DMS 273 (cell line): Measurements from ENCODE around the gene RFTN1.

Source experiments
- DNase-seq: peaks from one replicate; lab custom pipeline; 2025; ENCODE audit not compliant: unreplicated experiment; lab: John Stamatoyannopoulos, UW

RFTN1 gene

DNA sequence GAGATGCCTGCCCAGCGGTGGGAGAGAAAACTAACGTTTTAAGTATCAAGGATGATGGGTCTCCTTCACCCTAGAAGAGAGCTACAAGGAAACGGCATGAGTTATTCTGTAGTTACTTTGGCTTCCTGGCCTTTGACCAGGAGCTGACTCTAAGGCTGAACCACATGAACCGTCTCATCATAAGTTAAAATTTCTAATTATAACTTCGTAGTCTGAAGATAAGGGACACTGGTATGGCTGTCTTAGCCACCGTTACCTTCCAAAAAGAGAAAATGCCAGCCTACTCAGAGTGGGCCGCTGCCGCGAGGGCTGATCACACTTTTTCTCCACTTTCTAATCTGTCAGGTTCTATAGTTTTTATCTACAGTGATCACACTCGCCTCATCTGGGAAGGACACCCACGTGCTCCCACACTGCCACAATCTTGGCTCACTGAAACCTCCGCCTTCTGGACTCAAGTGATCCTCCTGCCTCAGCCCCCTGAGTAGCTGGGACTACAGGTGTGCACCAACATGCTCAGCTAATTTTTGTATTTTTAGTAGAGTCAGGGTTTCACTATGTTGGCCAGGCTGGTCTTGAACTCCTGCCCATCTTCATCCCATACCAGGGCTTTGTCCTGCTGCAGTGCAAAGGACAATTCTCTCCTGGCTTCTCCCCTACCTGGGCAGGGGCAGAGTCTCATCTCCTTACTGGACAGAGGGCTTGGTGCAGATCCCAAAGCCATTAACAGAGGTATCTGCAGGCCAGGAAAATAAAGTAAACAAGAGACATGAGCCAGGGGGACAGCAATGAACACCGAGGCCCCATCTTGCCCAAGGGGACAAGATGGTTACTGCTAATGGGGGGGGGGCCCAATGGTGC is 73.4 kb downstream of the RFTN1 start:
- no peak for DNase-seq

- DNase-seq: no peak
Observed at GRCh38 chr3:16439163-16439847, 74.2 kb downstream of the RFTN1 start.

DNA sequence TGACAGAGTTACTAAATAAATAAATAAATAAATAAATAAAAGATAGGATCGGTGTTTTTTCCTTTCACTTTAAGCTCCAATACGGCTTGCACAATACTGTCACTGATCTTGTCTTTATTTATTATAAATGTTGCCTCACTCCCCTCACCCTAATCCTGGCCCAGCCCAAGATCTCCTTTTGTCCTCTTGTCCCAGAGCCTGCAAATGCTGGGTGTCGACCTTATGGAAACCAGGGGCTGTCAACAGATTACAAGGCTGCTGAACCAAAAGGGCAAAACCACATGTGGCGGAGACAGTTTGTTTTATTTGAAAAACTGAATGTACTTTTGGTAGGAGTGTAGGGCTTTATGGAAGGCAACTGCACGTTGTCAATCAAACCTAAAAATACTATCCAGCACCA is 75.9 kb downstream of the RFTN1 start:
- no peak for DNase-seq

GRCh38 chr3:16433701-16434151 is 79.8 kb downstream of the RFTN1 start:
- DNase-seq: no peak

DNA sequence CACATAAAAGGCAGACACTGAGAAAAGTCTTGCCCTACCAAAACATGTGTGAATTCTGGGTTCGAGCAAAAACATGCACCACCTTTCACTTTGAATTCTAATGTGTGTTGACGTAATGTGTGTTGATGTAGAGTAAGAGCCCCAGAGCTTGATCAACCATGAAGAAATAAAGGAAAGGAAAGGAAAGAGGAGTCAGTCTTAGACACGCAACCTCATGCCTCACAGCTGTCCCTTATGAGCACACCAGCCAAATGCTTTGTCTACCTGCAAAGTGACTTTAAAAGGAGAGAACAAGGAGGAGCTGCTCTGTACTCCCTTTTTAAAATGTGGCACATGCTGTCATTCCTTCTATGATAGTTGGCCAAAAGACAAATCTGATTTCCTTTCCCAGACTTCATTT is 80.8 kb downstream of the RFTN1 start:
- no peak for DNase-seq

DNA sequence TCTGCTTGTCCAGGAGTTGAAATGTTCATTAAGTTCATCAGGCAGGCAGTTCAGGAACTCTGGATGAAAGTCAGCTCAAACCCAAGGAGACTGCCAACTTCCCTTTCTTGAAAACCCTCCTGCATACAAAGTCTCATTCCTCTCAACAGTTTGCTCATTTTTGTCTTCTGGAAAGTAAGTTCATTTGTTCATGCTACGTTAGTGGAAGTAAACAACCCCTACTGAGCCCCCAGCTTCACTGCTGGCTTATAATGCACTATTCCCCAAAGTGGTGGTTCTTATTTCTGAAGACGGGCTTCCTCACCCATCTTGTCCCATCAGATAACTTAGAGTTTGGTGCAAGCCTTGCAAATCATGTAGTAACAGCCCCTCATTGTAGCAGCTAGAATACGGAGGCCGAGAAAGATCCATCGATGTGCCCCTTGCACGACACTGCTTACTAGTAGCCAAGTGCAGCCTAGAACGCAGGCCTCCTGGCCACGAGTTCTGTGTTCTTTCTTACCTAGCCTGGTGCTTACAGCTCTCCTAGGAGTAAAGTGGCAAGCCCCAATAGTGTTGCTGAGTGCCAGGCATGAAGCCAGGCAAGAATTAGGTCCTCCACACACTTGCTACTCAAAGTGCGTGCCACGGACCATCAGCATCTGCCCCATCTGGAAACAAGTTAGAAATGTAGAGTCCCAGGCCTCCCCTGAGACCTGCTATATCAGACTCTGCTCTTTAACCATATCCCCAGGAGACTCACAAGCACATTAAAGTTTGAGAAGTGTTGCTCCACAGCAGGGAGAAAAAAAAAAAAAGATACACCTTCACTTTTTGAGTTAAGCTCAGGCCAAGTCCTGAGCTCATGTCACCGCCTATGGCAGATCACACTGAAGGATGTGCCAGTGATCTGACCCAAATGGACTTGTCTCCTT is 82.5 kb downstream of the RFTN1 start:
- DNase-seq: no peak

GRCh38 chr3:16429086-16429485 is 84.4 kb downstream of the RFTN1 start:
- no peak for DNase-seq

DNA sequence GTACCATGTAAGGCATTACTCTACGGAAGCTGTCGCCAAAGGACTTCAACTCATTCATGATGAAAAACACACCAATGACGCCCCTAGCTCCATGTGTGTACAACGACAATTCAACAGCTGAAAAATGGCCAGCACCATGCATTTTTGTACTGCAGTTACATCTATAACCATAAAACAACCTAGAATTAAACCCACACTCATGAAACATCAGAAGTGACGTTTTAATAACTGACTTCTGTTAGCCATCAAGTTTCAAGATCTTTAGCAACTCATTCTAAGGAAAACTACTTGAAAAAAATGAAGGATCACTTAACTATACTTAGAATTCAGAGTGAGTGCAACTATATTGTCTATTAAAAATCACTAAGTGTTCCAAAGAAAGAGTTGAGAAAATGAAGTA is 84.9 kb downstream of the RFTN1 start:
- no peak for DNase-seq

GRCh38 chr3:16427103-16427965 is 86.2 kb downstream of the RFTN1 start:
- DNase-seq: no peak

DNA sequence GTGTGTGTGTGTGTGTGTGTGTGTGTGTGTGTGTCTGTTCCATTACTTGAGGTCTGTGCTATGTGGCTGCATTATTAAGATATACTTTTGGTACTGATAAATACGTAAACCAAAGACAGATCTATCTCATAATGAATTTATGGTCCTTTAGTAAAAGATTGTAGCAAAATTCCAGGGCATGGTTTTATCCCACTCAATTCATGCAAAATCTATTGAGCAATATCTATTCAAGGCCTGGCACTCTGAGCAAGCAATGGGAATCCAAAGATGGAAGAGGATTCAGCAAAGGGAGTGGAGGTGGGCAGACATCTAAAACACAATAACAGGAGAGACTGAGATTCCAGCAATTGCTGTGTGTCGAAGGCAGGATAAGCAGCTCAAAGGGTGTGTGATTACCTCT is 86.8 kb downstream of the RFTN1 start:
- DNase-seq: no peak

DNA sequence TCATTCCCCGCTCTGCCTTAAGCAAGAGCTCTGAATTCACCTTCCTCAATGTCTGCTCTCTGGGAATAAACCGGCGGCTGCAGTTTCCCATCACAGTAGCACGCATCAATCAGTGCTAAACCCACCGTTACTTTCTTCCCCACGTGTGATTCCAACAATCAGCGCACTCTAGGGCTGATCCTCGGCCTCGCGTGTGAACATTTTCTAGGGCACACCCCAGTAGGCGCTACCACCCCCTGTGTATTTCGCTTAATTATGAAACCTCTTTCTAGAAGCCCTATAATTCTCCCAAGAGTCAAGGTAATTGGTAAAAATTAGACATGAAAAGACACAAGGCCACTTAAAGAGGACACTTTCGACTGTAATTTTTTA is 87.5 kb downstream of the RFTN1 start:
- DNase-seq: no peak

DNA sequence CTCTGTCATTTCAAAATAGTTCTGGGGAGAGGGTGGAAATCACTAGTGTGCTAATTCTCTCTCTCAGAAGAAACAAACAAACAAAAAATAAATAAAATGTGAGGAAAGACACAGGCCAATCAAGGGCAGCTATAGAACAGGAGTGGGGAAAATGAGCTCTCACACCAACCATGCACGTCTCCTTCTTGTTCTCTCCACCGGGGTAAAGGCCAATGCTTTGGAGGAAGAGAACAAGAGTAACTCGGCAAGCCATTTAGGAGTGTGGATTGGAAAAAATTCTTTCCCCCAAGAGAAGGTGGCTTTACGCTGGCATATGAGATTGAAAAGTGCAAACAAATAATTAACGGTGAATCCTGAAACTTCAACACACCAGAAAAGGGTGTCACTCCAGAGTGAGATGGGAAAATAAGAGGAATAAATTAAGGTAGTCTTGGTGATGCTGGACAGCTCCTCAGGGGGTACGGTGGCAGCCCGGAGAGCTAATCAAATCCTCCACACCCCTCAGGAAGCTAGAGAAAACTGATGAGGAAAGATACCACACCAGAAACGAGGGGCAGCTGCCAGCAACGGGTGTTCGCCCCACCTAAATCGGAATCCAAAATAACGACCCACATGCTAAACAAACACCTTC is 88.0 kb downstream of the RFTN1 start:
- no peak for DNase-seq

- no peak for DNase-seq
Observed at GRCh38 chr3:16423947-16424673, 89.4 kb downstream of the RFTN1 start.

GRCh38 chr3:16423298-16423697 is 90.2 kb downstream of the RFTN1 start:
- DNase-seq: no peak

DNA sequence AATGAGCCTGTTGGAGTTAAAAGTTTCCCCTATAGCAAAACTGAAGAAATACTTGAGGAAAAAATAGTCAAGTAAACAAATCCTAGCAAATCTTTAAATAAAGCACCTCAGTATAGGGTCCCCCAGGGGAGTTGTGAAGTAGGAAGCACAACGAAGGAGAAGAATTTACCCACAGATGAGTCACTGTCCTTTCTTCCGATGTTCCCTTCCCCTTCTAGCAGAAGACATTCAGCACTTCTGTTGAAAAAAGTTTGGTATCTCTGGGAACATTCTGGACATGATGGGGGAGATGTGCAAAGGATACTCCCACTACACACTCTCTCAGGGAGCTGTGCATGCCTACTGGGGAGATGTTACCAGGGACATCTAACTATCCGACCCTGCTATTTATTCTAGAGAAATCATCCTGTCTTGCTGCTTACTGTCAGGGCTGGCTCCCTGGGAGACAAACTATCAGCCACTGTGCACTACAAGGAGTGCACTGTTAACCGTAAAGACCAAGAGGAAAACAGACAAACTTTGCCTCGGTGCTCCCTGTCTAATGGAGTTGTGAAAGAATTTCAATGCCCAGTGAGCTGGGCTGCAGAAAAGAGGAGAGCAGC is 93.8 kb downstream of the RFTN1 start:
- no peak for DNase-seq

DNA sequence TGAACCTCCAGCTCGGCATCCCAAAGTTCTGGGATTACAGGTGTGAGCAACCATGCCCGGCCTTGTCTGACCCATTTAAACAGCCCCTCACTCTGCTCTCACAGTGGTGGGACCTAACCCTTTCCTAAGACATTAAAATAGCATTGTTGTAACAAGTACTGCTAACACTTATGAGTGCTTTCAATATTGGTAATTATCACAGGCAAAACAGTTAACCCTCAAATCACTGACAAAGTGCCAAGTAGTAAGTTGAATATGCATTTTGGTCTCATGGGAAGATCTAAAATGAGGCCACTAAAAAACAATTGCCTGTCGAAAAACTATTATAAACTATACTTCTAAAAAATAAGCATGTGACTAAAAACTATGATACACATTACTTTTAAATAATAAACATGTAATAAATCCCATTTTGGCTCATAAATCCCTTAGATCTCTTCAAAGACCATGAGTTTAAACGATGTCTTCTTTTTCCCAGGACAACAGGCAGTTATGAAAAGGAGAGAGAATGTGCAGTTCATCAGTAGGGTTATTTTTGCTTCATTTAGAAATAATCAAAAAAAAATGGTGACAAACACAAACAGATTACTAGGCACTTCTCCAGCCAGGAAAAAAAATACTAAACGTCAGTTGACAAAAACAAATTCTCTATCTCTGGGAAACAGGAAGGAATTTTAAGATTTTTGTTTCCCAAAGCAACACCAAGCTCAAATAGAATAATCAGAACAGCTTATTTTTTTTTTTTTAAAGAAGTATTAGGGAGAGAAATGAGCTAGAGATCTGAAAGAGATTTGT is 95.4 kb downstream of the RFTN1 start:
- DNase-seq: no peak

- DNase-seq: no peak
Observed at GRCh38 chr3:16415911-16416476, 97.5 kb downstream of the RFTN1 start.

DNA sequence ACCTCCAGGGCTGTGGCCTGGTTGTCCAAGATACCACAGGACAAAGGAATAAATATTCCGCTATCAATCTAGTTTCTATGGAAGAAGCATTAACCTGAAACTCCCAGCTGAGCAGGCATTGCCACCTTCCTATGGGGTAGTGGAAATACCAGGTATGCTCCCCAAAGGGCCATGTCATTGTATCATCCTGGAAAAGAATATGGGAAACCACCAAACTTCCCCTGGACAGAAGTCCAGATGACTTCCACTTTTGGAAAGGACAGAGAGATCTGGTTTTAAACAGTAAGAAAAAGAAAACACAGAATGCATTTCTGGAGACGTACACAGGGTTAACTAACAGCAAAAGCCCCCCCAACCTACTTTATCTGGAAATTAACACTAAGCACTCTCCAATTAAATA is 100.2 kb downstream of the RFTN1 start:
- DNase-seq: no peak
